Measurements from ENCODE around the gene SUOX. TPM values are rescaled to one million over a fixed set of nuclear protein-coding genes. Genes with fewer than 3 reads are reported as not detected.

Gene SUOX
- total RNA-seq, 1 experiment from 2014 or later, result 23.2 TPM

GRCh38 chr12:56046027-56046780 lies 49.1 kb downstream of the SUOX start:
- ChIA-PET CTCF (interaction anchor here (0.7 to 3.5 kb wide), 14 partner anchors 12 to 308 kb away, joined by 3 to 22 read pairs (median 6); partner anchors contain the start of genes ERBB3, ESYT1, PA2G4 and SUOX), POLR2A (interaction anchor here (0.6 to 3.2 kb wide), 9 partner anchors 10 to 73 kb away, joined by 3 to 12 read pairs (median 3); partner anchors contain the start of genes PA2G4, RAB5B and SUOX)
- H3K4me1 Mint-ChIP-seq, result peaks cover 31% of the 10 kb centered on the region
- no peak for DNase-seq (ENCODE audit: low spot score)
- ATAC-seq, result peak; percentile 1; the same call in 1 of the 2 replicates
- no peaks in the 10 kb centered on the region for H3K9me3 Mint-ChIP-seq
- peaks cover 34% of the 10 kb centered on the region for H3K36me3 Mint-ChIP-seq
- H3K27me3 Mint-ChIP-seq (ENCODE audit: low read depth), result no peaks in the 10 kb centered on the region
- peak overlapping the region; percentile 96 for H3K27ac Mint-ChIP-seq
- TF ChIP-seq NFATC4 (CRISPR knock-in tag; IDR thresholded peaks at IDR 0.05) (0 out of 2 replicates have a peak, but pooled peaks have one; percentile 33), PRRX2 (CRISPR knock-in tag; IDR thresholded peaks at IDR 0.05) (peak; percentile 85; the same call in 1 of the 2 replicates), CBFB (CRISPR knock-in tag; IDR thresholded peaks at IDR 0.05; ENCODE audit: low read depth) (no peak)
- TF ChIP-seq, protein P1, sequence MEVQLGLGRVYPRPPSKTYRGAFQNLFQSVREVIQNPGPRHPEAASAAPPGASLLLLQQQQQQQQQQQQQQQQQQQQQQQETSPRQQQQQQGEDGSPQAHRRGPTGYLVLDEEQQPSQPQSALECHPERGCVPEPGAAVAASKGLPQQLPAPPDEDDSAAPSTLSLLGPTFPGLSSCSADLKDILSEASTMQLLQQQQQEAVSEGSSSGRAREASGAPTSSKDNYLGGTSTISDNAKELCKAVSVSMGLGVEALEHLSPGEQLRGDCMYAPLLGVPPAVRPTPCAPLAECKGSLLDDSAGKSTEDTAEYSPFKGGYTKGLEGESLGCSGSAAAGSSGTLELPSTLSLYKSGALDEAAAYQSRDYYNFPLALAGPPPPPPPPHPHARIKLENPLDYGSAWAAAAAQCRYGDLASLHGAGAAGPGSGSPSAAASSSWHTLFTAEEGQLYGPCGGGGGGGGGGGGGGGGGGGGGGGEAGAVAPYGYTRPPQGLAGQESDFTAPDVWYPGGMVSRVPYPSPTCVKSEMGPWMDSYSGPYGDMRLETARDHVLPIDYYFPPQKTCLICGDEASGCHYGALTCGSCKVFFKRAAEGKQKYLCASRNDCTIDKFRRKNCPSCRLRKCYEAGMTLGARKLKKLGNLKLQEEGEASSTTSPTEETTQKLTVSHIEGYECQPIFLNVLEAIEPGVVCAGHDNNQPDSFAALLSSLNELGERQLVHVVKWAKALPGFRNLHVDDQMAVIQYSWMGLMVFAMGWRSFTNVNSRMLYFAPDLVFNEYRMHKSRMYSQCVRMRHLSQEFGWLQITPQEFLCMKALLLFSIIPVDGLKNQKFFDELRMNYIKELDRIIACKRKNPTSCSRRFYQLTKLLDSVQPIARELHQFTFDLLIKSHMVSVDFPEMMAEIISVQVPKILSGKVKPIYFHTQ (CRISPR knock-in tag; IDR thresholded peaks at IDR 0.05), result peak; percentile 8; the same call in 1 of the 2 replicates
- TF ChIP-seq, protein P2, sequence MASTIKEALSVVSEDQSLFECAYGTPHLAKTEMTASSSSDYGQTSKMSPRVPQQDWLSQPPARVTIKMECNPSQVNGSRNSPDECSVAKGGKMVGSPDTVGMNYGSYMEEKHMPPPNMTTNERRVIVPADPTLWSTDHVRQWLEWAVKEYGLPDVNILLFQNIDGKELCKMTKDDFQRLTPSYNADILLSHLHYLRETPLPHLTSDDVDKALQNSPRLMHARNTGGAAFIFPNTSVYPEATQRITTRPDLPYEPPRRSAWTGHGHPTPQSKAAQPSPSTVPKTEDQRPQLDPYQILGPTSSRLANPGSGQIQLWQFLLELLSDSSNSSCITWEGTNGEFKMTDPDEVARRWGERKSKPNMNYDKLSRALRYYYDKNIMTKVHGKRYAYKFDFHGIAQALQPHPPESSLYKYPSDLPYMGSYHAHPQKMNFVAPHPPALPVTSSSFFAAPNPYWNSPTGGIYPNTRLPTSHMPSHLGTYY (CRISPR knock-in tag; IDR thresholded peaks at IDR 0.05), result 0 out of 2 replicates have a peak, but pooled peaks have one; percentile 73
- H3K4me3 Mint-ChIP-seq, result no peak overlapping the region

DNA sequence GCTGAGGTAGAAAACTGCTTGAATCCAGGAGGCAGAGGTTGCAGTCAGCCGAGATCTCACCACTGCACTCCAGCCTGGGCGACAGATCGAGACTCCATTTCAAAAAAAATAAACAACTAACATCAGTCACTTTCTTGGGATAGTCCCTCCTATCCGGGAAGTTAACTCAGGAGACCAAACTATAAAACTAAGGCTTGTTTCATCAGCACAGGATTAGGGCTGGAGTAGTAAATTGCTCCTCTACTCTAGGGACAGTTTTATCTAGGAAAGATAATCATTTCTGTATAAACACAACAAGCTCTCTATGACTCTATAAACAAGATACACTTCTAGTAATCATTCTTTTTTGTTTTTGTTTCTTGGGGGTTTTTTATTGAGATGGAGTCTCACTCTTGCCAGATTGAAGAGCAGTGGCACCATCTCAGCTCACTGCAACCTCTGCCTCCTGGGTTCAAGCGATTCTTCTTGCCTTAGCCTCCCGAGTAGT lies 56.4 kb downstream of the SUOX start:
- H3K9me3 Mint-ChIP-seq, result no peaks in the 10 kb centered on the region
- ATAC-seq (no peak), DNase-seq (ENCODE audit: low spot score) (no peak)
- no peaks in the 10 kb centered on the region for H3K36me3 Mint-ChIP-seq
- no peaks in the 10 kb centered on the region for H3K27me3 Mint-ChIP-seq (ENCODE audit: low read depth)
- no peak overlapping the region for H3K27ac Mint-ChIP-seq
- no peaks in the 10 kb centered on the region for H3K4me1 Mint-ChIP-seq
- CTCF ChIA-PET, result interaction anchor here (0.9 kb wide), 1 partner anchor 32 kb away, joined by 4 read pairs; no protein-coding TSS in a partner anchor
- POLR2A ChIA-PET, result interaction anchor here (0.6 kb wide), 1 partner anchor 25 kb away, joined by 6 read pairs; no protein-coding TSS in a partner anchor
- H3K4me3 Mint-ChIP-seq, result no peak overlapping the region
- TF ChIP-seq, protein P3, sequence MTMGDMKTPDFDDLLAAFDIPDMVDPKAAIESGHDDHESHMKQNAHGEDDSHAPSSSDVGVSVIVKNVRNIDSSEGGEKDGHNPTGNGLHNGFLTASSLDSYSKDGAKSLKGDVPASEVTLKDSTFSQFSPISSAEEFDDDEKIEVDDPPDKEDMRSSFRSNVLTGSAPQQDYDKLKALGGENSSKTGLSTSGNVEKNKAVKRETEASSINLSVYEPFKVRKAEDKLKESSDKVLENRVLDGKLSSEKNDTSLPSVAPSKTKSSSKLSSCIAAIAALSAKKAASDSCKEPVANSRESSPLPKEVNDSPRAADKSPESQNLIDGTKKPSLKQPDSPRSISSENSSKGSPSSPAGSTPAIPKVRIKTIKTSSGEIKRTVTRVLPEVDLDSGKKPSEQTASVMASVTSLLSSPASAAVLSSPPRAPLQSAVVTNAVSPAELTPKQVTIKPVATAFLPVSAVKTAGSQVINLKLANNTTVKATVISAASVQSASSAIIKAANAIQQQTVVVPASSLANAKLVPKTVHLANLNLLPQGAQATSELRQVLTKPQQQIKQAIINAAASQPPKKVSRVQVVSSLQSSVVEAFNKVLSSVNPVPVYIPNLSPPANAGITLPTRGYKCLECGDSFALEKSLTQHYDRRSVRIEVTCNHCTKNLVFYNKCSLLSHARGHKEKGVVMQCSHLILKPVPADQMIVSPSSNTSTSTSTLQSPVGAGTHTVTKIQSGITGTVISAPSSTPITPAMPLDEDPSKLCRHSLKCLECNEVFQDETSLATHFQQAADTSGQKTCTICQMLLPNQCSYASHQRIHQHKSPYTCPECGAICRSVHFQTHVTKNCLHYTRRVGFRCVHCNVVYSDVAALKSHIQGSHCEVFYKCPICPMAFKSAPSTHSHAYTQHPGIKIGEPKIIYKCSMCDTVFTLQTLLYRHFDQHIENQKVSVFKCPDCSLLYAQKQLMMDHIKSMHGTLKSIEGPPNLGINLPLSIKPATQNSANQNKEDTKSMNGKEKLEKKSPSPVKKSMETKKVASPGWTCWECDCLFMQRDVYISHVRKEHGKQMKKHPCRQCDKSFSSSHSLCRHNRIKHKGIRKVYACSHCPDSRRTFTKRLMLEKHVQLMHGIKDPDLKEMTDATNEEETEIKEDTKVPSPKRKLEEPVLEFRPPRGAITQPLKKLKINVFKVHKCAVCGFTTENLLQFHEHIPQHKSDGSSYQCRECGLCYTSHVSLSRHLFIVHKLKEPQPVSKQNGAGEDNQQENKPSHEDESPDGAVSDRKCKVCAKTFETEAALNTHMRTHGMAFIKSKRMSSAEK (CRISPR knock-in tag; IDR thresholded peaks at IDR 0.05; ENCODE audit: borderline replicate concordance), result no peak
- TF ChIP-seq SMAD3 (CRISPR knock-in tag; IDR thresholded peaks at IDR 0.05; ENCODE audit: borderline replicate concordance) (no peak), PREB (CRISPR knock-in tag; IDR thresholded peaks at IDR 0.05; ENCODE audit: borderline replicate concordance) (no peak), TCF7 (CRISPR knock-in tag; IDR thresholded peaks at IDR 0.05; ENCODE audit: low read depth) (no peak), TEAD4 (CRISPR knock-in tag; IDR thresholded peaks at IDR 0.05) (no peak), SP1 (CRISPR knock-in tag; conservative IDR thresholded peaks at IDR 0.05) (no peak), ZNF512 (CRISPR knock-in tag; IDR thresholded peaks at IDR 0.05; ENCODE audit: borderline replicate concordance) (no peak)
- TF ChIP-seq, protein P4, sequence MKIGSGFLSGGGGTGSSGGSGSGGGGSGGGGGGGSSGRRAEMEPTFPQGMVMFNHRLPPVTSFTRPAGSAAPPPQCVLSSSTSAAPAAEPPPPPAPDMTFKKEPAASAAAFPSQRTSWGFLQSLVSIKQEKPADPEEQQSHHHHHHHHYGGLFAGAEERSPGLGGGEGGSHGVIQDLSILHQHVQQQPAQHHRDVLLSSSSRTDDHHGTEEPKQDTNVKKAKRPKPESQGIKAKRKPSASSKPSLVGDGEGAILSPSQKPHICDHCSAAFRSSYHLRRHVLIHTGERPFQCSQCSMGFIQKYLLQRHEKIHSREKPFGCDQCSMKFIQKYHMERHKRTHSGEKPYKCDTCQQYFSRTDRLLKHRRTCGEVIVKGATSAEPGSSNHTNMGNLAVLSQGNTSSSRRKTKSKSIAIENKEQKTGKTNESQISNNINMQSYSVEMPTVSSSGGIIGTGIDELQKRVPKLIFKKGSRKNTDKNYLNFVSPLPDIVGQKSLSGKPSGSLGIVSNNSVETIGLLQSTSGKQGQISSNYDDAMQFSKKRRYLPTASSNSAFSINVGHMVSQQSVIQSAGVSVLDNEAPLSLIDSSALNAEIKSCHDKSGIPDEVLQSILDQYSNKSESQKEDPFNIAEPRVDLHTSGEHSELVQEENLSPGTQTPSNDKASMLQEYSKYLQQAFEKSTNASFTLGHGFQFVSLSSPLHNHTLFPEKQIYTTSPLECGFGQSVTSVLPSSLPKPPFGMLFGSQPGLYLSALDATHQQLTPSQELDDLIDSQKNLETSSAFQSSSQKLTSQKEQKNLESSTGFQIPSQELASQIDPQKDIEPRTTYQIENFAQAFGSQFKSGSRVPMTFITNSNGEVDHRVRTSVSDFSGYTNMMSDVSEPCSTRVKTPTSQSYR (CRISPR knock-in tag; IDR thresholded peaks at IDR 0.05), result no peak
- TF ChIP-seq, protein P5, sequence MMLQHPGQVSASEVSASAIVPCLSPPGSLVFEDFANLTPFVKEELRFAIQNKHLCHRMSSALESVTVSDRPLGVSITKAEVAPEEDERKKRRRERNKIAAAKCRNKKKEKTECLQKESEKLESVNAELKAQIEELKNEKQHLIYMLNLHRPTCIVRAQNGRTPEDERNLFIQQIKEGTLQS (CRISPR knock-in tag; conservative IDR thresholded peaks at IDR 0.05), result no peak
- TF ChIP-seq, protein P6, sequence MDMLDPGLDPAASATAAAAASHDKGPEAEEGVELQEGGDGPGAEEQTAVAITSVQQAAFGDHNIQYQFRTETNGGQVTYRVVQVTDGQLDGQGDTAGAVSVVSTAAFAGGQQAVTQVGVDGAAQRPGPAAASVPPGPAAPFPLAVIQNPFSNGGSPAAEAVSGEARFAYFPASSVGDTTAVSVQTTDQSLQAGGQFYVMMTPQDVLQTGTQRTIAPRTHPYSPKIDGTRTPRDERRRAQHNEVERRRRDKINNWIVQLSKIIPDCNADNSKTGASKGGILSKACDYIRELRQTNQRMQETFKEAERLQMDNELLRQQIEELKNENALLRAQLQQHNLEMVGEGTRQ (CRISPR knock-in tag; IDR thresholded peaks at IDR 0.05), result no peak
